Spleen (tissue), 7 donors: Measurements from ENCODE around the gene CDC34.
A peak's percentile ranks its signal among the peaks of the same experiment; 100 is the strongest.

ENCODE experiments used
- CTCF ChIP-seq, 11 experiments: fragments of 200-600 bp in 7 of 11; fragments of 450-650 bp in 4 of 11; sonication (generic) in 4 of 11; IDR thresholded peaks in 8 of 11; conservative IDR thresholded peaks in 3 of 11; 1 replicate in 7 of 11; 2 replicates in 4 of 11; pipeline versions ENCODE4 v1.4.0 to v1.8.0; 2016 to 2021; ENCODE audit warnings: antibody characterized with exemption in 11 of 11, inconsistent platforms in 4 of 11, mild to moderate bottlenecking in 1 of 11
- POLR2A ChIP-seq, 3 donors: fragments of 450-650 bp; IDR thresholded peaks; one replicate each; pipeline ENCODE4 v1.5.1; 2017; ENCODE audit warnings: antibody characterized with exemption in 3 of 3, mild to moderate bottlenecking in 1 of 3
- POLR2AphosphoS5 ChIP-seq, 3 donors: sonication (generic); formaldehyde crosslinking; IDR thresholded peaks; one replicate each; pipeline ENCODE4 v1.5.1; 2017; ENCODE audit warnings: antibody characterized with exemption in 3 of 3
- donor health status: DM: no; HTN: no; CAD: no; lungs with moderate emphysema.
- donor health status: DM: no; HTN: no; CAD: no.
- donor health status: DM: no; HTN: no; CAD: no.

- TF ChIP-seq POLR2A (IDR thresholded peaks at IDR 0.05) (no peak), CTCF (IDR thresholded peaks at IDR 0.05 in 8 of 11, conservative IDR thresholded peaks at IDR 0.05 in 3 of 11) (no peak), POLR2AphosphoS5 (IDR thresholded peaks at IDR 0.05) (peak in 1 of 3 donors; percentile 32)
These were observed 45.3 kb downstream of the CDC34 start for GRCh38 chr19:576768-577438.
